Measurements from ENCODE around the gene TRIO. TPM values are rescaled to one million over a fixed set of nuclear protein-coding genes. Genes with fewer than 3 reads are reported as not detected.

TRIO gene
- total RNA-seq, 4 donors from 2014 or later = 67.4 to 103 (median 94.7) TPM

DNA sequence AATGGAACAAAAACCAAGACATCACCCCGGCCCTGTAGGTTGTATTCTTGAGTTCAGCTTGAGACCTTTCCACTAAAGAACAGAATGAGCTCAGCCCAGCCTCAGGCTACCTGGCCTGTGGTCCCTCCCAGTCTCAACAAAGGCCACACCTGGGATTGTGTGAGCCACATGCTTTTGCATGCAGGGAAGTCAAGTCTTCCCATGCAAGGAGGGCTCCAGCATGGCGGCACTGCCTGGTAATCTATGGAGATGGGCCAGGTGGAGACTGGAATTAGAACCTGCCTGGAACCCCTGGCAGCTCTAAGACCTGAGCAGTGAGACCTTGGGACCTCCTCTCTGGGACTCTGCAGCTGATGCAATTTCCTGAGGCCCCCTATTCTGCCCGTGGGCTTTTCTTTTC lies 389.0 kb downstream of the TRIO start:
- intact Hi-C loops (cut with DNase I) = loop anchor here (5.0 kb wide), 1 partner anchor 55 kb away; no protein-coding TSS in a partner anchor
- Histone ChIP-seq H3K36me3 (no peaks in the 10 kb centered on the region), H3K4me1 (peaks cover 7 to 25% of the 10 kb centered on the region in 2 donors), H3K27ac (no peak overlapping the region), H3K4me3 (replicated peaks in 1 of 3) (no peak overlapping the region), H3K9me3 (no peaks in the 10 kb centered on the region), H3K27me3 (no peaks in the 10 kb centered on the region)
- 47 to 77% methylated on average over 3 of the region's 3 CpGs for WGBS, 2 donors
- TF ChIP-seq, protein P1, sequence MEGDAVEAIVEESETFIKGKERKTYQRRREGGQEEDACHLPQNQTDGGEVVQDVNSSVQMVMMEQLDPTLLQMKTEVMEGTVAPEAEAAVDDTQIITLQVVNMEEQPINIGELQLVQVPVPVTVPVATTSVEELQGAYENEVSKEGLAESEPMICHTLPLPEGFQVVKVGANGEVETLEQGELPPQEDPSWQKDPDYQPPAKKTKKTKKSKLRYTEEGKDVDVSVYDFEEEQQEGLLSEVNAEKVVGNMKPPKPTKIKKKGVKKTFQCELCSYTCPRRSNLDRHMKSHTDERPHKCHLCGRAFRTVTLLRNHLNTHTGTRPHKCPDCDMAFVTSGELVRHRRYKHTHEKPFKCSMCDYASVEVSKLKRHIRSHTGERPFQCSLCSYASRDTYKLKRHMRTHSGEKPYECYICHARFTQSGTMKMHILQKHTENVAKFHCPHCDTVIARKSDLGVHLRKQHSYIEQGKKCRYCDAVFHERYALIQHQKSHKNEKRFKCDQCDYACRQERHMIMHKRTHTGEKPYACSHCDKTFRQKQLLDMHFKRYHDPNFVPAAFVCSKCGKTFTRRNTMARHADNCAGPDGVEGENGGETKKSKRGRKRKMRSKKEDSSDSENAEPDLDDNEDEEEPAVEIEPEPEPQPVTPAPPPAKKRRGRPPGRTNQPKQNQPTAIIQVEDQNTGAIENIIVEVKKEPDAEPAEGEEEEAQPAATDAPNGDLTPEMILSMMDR (IDR thresholded peaks at IDR 0.05) = no peak
- no peak for TF ChIP-seq POLR2A (IDR thresholded peaks at IDR 0.05)
- DNase-seq = peak in 1 of 2 donors; percentile 15

DNA sequence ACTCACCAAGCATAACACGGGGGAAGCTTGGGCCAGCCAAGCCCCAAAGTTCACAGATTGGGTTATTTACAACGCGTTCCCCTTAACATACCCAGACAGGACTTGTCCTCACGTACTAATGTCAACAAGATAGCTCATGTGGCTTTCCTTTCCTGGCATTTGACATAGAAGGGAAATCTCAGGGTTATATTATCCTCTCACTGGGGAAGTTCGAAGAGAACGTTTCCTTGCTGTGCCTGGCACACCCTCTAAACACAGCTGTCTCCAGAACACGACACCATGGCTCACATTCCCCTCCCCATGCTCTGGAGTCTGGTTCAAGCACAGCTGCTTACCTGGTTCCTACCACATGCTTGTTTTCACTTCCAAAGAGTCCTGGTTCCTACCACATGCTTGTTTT lies 391.6 kb downstream of the TRIO start:
- intact Hi-C loops (cut with DNase I) = loop anchor here (5.0 kb wide), 1 partner anchor 53 kb away; no protein-coding TSS in a partner anchor
- TF ChIP-seq, protein P1 (IDR thresholded peaks at IDR 0.05) = no peak
- no peak for TF ChIP-seq POLR2A (IDR thresholded peaks at IDR 0.05)
- peaks cover 7 to 25% of the 10 kb centered on the region in 2 donors for H3K4me1 ChIP-seq
- H3K4me3 ChIP-seq (replicated peaks in 1 of 3) = no peak overlapping the region
- H3K36me3 ChIP-seq = no peaks in the 10 kb centered on the region
- WGBS, 2 donors = 6 to 7% methylated on average over 7 of the region's 7 CpGs
- peak; percentile 26 to 46 for DNase-seq
- H3K27me3 ChIP-seq = no peaks in the 10 kb centered on the region
- no peaks in the 10 kb centered on the region for H3K9me3 ChIP-seq
- peak overlapping the region in 1 of 3 donors; percentile 53 for H3K27ac ChIP-seq

DNA sequence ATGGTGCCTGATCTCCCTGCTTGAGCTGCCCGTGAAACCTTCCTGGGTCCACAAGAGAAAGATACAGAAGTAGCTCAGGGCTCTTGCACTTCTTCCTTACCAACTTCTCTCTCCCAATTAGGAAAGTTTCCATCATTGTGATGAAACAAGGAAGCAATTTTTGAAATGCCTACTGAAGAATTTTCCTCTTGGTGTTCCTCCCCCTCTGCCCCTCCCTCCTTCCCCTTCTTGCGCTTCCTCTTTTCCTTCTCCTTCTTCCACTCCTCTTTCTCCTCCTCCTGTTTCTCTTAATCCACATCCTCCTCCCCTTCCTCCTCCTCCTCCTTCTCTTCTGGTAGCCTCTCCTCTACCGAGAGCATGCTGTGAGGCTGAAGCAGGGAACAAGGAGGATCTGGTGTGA lies 402.2 kb downstream of the TRIO start:
- Histone ChIP-seq H3K4me1 (no peaks in the 10 kb centered on the region), H3K4me3 (replicated peaks in 1 of 3) (no peak overlapping the region), H3K9me3 (no peaks in the 10 kb centered on the region), H3K36me3 (no peaks in the 10 kb centered on the region), H3K27me3 (no peaks in the 10 kb centered on the region), H3K27ac (no peak overlapping the region)
- WGBS, 2 donors = 62 to 63% methylated on average over 3 of the region's 3 CpGs
- TF ChIP-seq POLR2A (IDR thresholded peaks at IDR 0.05) = no peak
- TF ChIP-seq, protein P1 (IDR thresholded peaks at IDR 0.05) = no peak
- intact Hi-C loops (cut with DNase I) = no loop called here
- DNase-seq = no peak

DNA sequence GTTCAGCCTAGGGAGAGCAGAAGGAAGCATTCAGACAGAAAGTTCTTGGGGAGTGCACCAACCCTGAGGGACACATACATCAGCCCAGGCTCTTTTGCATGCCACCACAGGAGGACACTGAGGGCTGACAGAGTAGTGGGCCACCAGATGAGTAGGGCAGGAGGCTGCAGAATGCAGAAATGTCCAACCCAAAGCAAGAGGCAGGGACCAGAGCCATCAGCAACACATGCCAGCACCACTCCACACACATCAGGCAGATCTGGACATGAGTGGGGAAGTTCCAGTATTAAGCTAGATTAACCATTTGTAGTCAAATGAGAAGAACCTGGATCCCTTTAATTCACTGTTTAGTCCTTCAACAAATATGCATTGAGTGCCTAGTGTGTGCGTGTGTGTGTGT lies 402.7 kb downstream of the TRIO start:
- Histone ChIP-seq H3K4me1 (no peaks in the 10 kb centered on the region), H3K9me3 (no peaks in the 10 kb centered on the region), H3K36me3 (no peaks in the 10 kb centered on the region), H3K4me3 (replicated peaks in 1 of 3) (no peak overlapping the region), H3K27ac (no peak overlapping the region), H3K27me3 (no peaks in the 10 kb centered on the region)
- WGBS, 2 donors = 60 to 78% methylated on average over 1 of the region's 1 CpG
- no peak for DNase-seq
- intact Hi-C loops (cut with DNase I) = no loop called here
- TF ChIP-seq, protein P1 (IDR thresholded peaks at IDR 0.05) = no peak
- TF ChIP-seq POLR2A (IDR thresholded peaks at IDR 0.05) = no peak

DNA sequence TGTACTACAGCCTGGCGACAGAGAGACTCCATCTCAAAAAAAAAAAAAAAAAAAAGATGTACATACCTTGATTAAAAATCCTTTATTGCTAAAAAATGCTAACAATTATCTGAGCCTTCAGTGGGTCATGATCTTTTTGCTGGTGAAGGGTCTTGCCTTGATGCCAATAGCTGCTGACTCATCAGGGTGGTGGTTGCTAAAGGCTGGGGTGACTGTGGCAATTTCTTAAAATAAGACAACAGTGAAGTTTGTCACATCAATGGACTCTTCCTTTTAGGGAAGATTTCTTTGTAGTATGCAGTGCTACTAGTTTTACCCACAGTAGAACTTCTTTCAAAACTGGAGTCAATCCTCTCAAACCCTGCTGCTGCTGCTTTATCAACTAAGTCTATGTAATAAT lies 404.5 kb downstream of the TRIO start:
- no peaks in the 10 kb centered on the region for H3K9me3 ChIP-seq
- H3K27ac ChIP-seq = no peak overlapping the region
- WGBS, 2 donors = 100% methylated on average over 1 of the region's 1 CpG
- no peaks in the 10 kb centered on the region for H3K4me1 ChIP-seq
- intact Hi-C loops (cut with DNase I) = no loop called here
- no peak for DNase-seq
- no peaks in the 10 kb centered on the region for H3K36me3 ChIP-seq
- TF ChIP-seq POLR2A (IDR thresholded peaks at IDR 0.05) = no peak
- TF ChIP-seq, protein P1 (IDR thresholded peaks at IDR 0.05) = no peak
- no peak overlapping the region for H3K4me3 ChIP-seq (replicated peaks in 1 of 3)
- H3K27me3 ChIP-seq = no peaks in the 10 kb centered on the region
